ENCODE measurements around the gene XKR8.
A peak's percentile ranks its signal among the peaks of the same experiment; 100 is the strongest.

XKR8 gene

GRCh38 chr1:27957655-27958054 is 2.1 kb upstream of the XKR8 start:
- H3K4me2 ChIP-seq (ENCODE audit: low read length), result no peak overlapping the region
- no peaks in the 10 kb centered on the region for H3K36me3 ChIP-seq (ENCODE audit: control insufficient read depth, insufficient read depth, low read length)
- H2BK5ac ChIP-seq (ENCODE audit: low read length), result no peak overlapping the region
- H3K27me3 ChIP-seq (ENCODE audit: insufficient read depth, low read length, poor library complexity), result no peaks in the 10 kb centered on the region
- H2AK5ac ChIP-seq (ENCODE audit: low read length), result no peak overlapping the region
- no peak overlapping the region for H3K27ac ChIP-seq (ENCODE audit: low read depth, low read length)
- no peak overlapping the region for H4K8ac ChIP-seq (ENCODE audit: low read depth, low read length)
- no peak overlapping the region for H2BK120ac ChIP-seq (ENCODE audit: low read depth, low read length)
- H3K4ac ChIP-seq (ENCODE audit: low read depth, low read length), result no peak overlapping the region
- no CpG with 5 or more reads among the region's 5 CpGs for WGBS (ENCODE audit: extremely low coverage, insufficient coverage, low lambda C conversion rate)
- no peak overlapping the region for H3K18ac ChIP-seq (ENCODE audit: low read length)
- no peaks in the 10 kb centered on the region for H3K79me2 ChIP-seq (ENCODE audit: control insufficient read depth, insufficient read depth, low read length)
- H2BK15ac ChIP-seq (replicated peaks; ENCODE audit: low read depth), result no peak overlapping the region
- H4K5ac ChIP-seq (ENCODE audit: low read length), result no peak overlapping the region
- no peak overlapping the region for H3K23ac ChIP-seq (ENCODE audit: low read length)
- H3K9ac ChIP-seq (ENCODE audit: low read length), result no peak overlapping the region
- no peak for DNase-seq
- H3K56ac ChIP-seq (ENCODE audit: low read length), result no peak overlapping the region
- H3K4me1 ChIP-seq (ENCODE audit: control insufficient read depth, low read depth, low read length), result peaks cover 3% of the 10 kb centered on the region
- H3K4me3 ChIP-seq (ENCODE audit: low read length), result no peak overlapping the region
- H3K79me1 ChIP-seq (ENCODE audit: low read length), result peaks cover 8% of the 10 kb centered on the region

GRCh38 chr1:27958513-27958912 is 1.3 kb upstream of the XKR8 start:
- Histone ChIP-seq H2AK5ac (ENCODE audit: low read length) (no peak overlapping the region), H3K4me3 (ENCODE audit: low read length) (no peak overlapping the region), H3K4ac (ENCODE audit: low read depth, low read length) (no peak overlapping the region), H3K79me2 (ENCODE audit: control insufficient read depth, insufficient read depth, low read length) (no peaks in the 10 kb centered on the region), H3K27ac (ENCODE audit: low read depth, low read length) (peak overlapping the region; percentile 14), H3K79me1 (ENCODE audit: low read length) (peaks cover 8% of the 10 kb centered on the region), H3K18ac (ENCODE audit: low read length) (no peak overlapping the region), H4K5ac (ENCODE audit: low read length) (no peak overlapping the region), H3K27me3 (ENCODE audit: insufficient read depth, low read length, poor library complexity) (no peaks in the 10 kb centered on the region), H3K4me1 (ENCODE audit: control insufficient read depth, low read depth, low read length) (peaks cover 3% of the 10 kb centered on the region), H2BK15ac (replicated peaks; ENCODE audit: low read depth) (no peak overlapping the region), H3K56ac (ENCODE audit: low read length) (peak overlapping the region; percentile 44), H2BK5ac (ENCODE audit: low read length) (no peak overlapping the region), H3K9ac (ENCODE audit: low read length) (no peak overlapping the region), H3K36me3 (ENCODE audit: control insufficient read depth, insufficient read depth, low read length) (no peaks in the 10 kb centered on the region), H3K23ac (ENCODE audit: low read length) (no peak overlapping the region), H3K4me2 (ENCODE audit: low read length) (no peak overlapping the region), H4K8ac (ENCODE audit: low read depth, low read length) (no peak overlapping the region), H2BK120ac (ENCODE audit: low read depth, low read length) (no peak overlapping the region)
- no peak for DNase-seq
- WGBS (ENCODE audit: extremely low coverage, insufficient coverage, low lambda C conversion rate), result no CpG with 5 or more reads among the region's 26 CpGs

- no CpG with 5 or more reads among the region's 13 CpGs for WGBS (ENCODE audit: extremely low coverage, insufficient coverage, low lambda C conversion rate)
- Histone ChIP-seq H3K9ac (ENCODE audit: low read length) (peak overlapping the region; percentile 92), H3K4me3 (ENCODE audit: low read length) (peak overlapping the region; percentile 79)
Measured at GRCh38 chr1:27960762-27961645, 1.2 kb downstream of the XKR8 start.

GRCh38 chr1:27961646-27962221 is 2.0 kb downstream of the XKR8 start:
- H3K79me1 ChIP-seq (ENCODE audit: low read length), result peaks cover 8% of the 10 kb centered on the region
- no peak overlapping the region for H3K4me3 ChIP-seq (ENCODE audit: low read length)
- no peak overlapping the region for H4K8ac ChIP-seq (ENCODE audit: low read depth, low read length)
- no peak overlapping the region for H3K4ac ChIP-seq (ENCODE audit: low read depth, low read length)
- H2BK5ac ChIP-seq (ENCODE audit: low read length), result no peak overlapping the region
- DNase-seq, result no peak
- no CpG with 5 or more reads among the region's 4 CpGs for WGBS (ENCODE audit: extremely low coverage, insufficient coverage, low lambda C conversion rate)
- H4K5ac ChIP-seq (ENCODE audit: low read length), result no peak overlapping the region
- no peak overlapping the region for H3K27ac ChIP-seq (ENCODE audit: low read depth, low read length)
- no peak overlapping the region for H2BK120ac ChIP-seq (ENCODE audit: low read depth, low read length)
- H2BK15ac ChIP-seq (replicated peaks; ENCODE audit: low read depth), result no peak overlapping the region
- H3K23ac ChIP-seq (ENCODE audit: low read length), result no peak overlapping the region
- H3K56ac ChIP-seq (ENCODE audit: low read length), result no peak overlapping the region
- H2AK5ac ChIP-seq (ENCODE audit: low read length), result no peak overlapping the region
- H3K27me3 ChIP-seq (ENCODE audit: insufficient read depth, low read length, poor library complexity), result no peaks in the 10 kb centered on the region
- peaks cover 3% of the 10 kb centered on the region for H3K4me1 ChIP-seq (ENCODE audit: control insufficient read depth, low read depth, low read length)
- H3K79me2 ChIP-seq (ENCODE audit: control insufficient read depth, insufficient read depth, low read length), result no peaks in the 10 kb centered on the region
- H3K18ac ChIP-seq (ENCODE audit: low read length), result no peak overlapping the region
- H3K4me2 ChIP-seq (ENCODE audit: low read length), result no peak overlapping the region
- H3K9ac ChIP-seq (ENCODE audit: low read length), result no peak overlapping the region
- no peaks in the 10 kb centered on the region for H3K36me3 ChIP-seq (ENCODE audit: control insufficient read depth, insufficient read depth, low read length)

More at GRCh38 chr1:27960762-27961645, 1.2 kb downstream of the XKR8 start:
- H2BK5ac ChIP-seq (ENCODE audit: low read length), result no peak overlapping the region
- H2BK15ac ChIP-seq (replicated peaks; ENCODE audit: low read depth), result no peak overlapping the region
- peak overlapping the region; percentile 96 for H3K56ac ChIP-seq (ENCODE audit: low read length)
- no peak overlapping the region for H3K4ac ChIP-seq (ENCODE audit: low read depth, low read length)
- H2AK5ac ChIP-seq (ENCODE audit: low read length), result peak overlapping the region; percentile 85
- no peak overlapping the region for H3K27ac ChIP-seq (ENCODE audit: low read depth, low read length)
- H4K5ac ChIP-seq (ENCODE audit: low read length), result no peak overlapping the region
- no peak overlapping the region for H3K23ac ChIP-seq (ENCODE audit: low read length)
- peaks cover 3% of the 10 kb centered on the region for H3K4me1 ChIP-seq (ENCODE audit: control insufficient read depth, low read depth, low read length)
- H3K79me2 ChIP-seq (ENCODE audit: control insufficient read depth, insufficient read depth, low read length), result no peaks in the 10 kb centered on the region
- H3K36me3 ChIP-seq (ENCODE audit: control insufficient read depth, insufficient read depth, low read length), result no peaks in the 10 kb centered on the region
- H3K27me3 ChIP-seq (ENCODE audit: insufficient read depth, low read length, poor library complexity), result no peaks in the 10 kb centered on the region
- H4K8ac ChIP-seq (ENCODE audit: low read depth, low read length), result no peak overlapping the region
- H3K4me2 ChIP-seq (ENCODE audit: low read length), result peak overlapping the region; percentile 96
- H3K18ac ChIP-seq (ENCODE audit: low read length), result no peak overlapping the region
- no peak overlapping the region for H2BK120ac ChIP-seq (ENCODE audit: low read depth, low read length)
- DNase-seq, result no peak
- H3K79me1 ChIP-seq (ENCODE audit: low read length), result peaks cover 8% of the 10 kb centered on the region

- no peaks in the 10 kb centered on the region for H3K79me2 ChIP-seq (ENCODE audit: control insufficient read depth, insufficient read depth, low read length)
- H2BK15ac ChIP-seq (replicated peaks; ENCODE audit: low read depth), result no peak overlapping the region
- H3K79me1 ChIP-seq (ENCODE audit: low read length), result peaks cover 8% of the 10 kb centered on the region
- peaks cover 3% of the 10 kb centered on the region for H3K4me1 ChIP-seq (ENCODE audit: control insufficient read depth, low read depth, low read length)
- no peak overlapping the region for H3K23ac ChIP-seq (ENCODE audit: low read length)
- no peak overlapping the region for H2BK120ac ChIP-seq (ENCODE audit: low read depth, low read length)
- no peak overlapping the region for H3K9ac ChIP-seq (ENCODE audit: low read length)
- no peak for DNase-seq
- H3K27me3 ChIP-seq (ENCODE audit: insufficient read depth, low read length, poor library complexity), result no peaks in the 10 kb centered on the region
- no peak overlapping the region for H3K18ac ChIP-seq (ENCODE audit: low read length)
- no peak overlapping the region for H2BK5ac ChIP-seq (ENCODE audit: low read length)
- H4K8ac ChIP-seq (ENCODE audit: low read depth, low read length), result no peak overlapping the region
- H4K5ac ChIP-seq (ENCODE audit: low read length), result no peak overlapping the region
- no peak overlapping the region for H3K4me2 ChIP-seq (ENCODE audit: low read length)
- H3K56ac ChIP-seq (ENCODE audit: low read length), result no peak overlapping the region
- H2AK5ac ChIP-seq (ENCODE audit: low read length), result no peak overlapping the region
- no CpG with 5 or more reads among the region's 11 CpGs for WGBS (ENCODE audit: extremely low coverage, insufficient coverage, low lambda C conversion rate)
- H3K36me3 ChIP-seq (ENCODE audit: control insufficient read depth, insufficient read depth, low read length), result no peaks in the 10 kb centered on the region
- no peak overlapping the region for H3K4me3 ChIP-seq (ENCODE audit: low read length)
- no peak overlapping the region for H3K27ac ChIP-seq (ENCODE audit: low read depth, low read length)
- H3K4ac ChIP-seq (ENCODE audit: low read depth, low read length), result no peak overlapping the region
Measured at GRCh38 chr1:27963393-27963792, 3.6 kb downstream of the XKR8 start.

Data from mesendoderm (in vitro differentiated cells).